NCI-H2107 treated with DMSO at 0.1 percent for 48 hours (cell line): ENCODE results near the gene NFE2.

Experiments
- DNase-seq: peaks from one replicate; lab custom pipeline; 2025; ENCODE audit not compliant: unreplicated experiment; lab: John Stamatoyannopoulos, UW

NFE2 gene

DNA sequence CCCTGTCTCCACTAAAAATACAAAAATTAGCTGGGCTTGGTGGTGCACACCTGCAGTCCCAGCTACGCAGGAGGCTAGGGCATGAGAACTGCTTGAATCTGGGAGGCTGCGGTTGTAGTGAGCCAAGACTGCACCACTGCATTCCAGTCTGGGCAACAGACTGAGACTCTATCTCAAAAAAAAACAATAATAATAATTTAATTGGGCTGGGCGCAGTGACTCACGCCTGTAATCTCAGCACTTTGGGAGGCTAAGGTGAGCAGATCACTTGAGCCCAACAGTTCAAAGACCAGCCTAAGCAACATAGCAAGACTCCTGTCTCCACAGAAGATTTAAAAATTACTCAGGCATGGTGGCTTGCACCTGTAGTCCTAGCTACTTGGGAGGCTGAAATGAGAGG, 47.6 kb downstream of the NFE2 start:
- no peak for DNase-seq

DNA sequence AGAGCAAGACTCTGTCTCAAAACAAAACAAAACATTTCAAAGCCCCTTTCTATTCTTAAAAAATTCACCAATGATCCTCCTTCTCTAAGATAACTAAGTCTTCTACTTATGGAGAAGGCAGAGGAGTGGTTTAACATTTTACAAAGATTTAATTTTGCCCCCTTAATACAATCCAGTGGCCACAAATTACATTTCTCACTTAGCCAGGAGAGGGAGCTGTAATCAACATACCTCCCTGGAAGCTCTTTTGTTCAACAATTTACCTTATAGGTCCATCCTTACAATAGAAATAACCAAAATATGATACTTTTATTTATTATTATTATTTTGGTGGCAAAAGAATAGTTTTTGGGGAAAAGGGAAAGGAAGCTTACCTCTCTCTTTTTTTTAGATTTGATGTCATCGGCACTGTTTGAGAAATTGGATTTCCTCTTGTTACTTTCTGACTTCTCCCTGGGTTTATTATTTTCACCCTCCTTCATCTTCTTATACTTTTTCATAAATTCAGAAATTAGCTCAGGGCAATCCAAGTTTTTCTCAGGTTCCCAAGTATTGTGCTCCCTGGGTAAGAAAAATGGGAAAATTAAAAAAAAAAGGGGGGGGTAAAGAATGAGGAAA, 49.0 kb downstream of the NFE2 start:
- peak; percentile 43 for DNase-seq

DNA sequence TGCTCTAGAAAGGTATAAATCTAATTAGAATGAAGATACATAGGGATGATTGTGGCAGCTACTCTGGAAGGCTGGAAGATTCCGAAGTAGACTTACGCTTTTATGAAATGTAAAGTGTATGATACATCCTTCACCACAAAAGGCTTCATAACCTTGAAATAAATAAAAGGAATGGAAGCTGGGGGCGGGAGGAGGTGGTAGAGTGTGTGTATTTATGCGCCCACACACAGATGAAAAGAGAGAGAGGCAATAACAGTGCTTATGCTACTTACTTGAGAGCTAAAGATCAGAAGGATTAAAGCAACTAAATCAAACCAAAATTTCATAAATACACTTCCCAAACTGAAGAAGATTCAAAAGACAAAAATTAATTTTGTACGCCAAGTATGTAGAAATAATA, 51.3 kb downstream of the NFE2 start:
- no peak for DNase-seq

DNA sequence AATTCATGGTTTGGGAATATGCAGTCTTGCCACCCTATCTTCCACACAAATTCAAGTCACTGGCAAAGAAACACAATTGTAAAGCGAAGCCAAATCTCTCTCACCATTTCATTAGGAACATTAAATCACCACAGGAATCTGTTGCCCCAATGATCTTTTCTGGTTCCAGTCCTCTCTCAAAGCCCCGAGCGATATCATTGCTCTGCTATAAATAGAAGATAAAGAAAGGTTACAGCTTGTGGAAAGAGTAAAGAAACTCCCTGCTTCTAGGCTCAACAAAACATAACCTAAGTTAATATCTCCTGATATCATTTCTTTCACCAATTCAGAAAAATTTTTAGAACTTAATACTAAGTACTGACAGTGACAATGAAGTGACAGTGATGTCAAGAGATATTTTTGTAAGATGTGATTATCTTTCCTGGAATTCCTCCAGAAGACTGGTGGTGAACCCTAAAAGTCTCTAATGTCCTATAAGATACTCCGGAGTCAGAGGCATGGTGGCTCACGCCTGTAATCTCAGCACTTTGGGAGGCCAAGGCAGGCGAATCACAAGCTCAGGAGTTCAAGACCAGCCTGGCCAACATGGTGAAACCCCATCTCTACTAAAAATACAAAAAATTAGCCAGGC, 54.7 kb downstream of the NFE2 start:
- DNase-seq: no peak
